Heart left ventricle (tissue), 16 donors: ENCODE results near the gene TRPV5. TPM values are rescaled to one million over a fixed set of nuclear protein-coding genes. Genes with fewer than 3 reads are reported as not detected.

Experiments used
- ATAC-seq, 4 donors: fragments of 200-7000 bp; cut with Tn5 transposase; one replicate each; pipeline ENCODE4 v1.9.1; 2020 to 2022; ENCODE audit warnings: moderate library complexity in 4 of 4, mild to moderate bottlenecking in 3 of 4, moderate number of reproducible peaks in 1 of 4
- DNase-seq, 5 donors: peaks; one replicate each; pipeline ENCODE4 v3.0.0-alpha.2; 2020
- H3K27ac ChIP-seq, 12 donors: fragments of 200-600 bp; sonication (generic) in 4 of 12; one replicate each; pipeline versions ENCODE4 v1.5.0 to v1.8.0; 2016 to 2022; ENCODE audit warnings: mild to moderate bottlenecking in 2 of 12
- H3K27me3 ChIP-seq, 9 donors: fragments of 200-600 bp; sonication (generic) in 2 of 9; one replicate each; pipeline versions ENCODE4 v1.5.1 to v1.8.0; 2016 to 2022; ENCODE audit warnings: mild to moderate bottlenecking in 3 of 9
- H3K36me3 ChIP-seq, 9 donors: fragments of 200-600 bp; sonication (generic) in 2 of 9; one replicate each; pipeline versions ENCODE4 v1.5.0 to v1.8.0; 2018 to 2022; ENCODE audit warnings: mild to moderate bottlenecking in 2 of 9
- H3K4me1 ChIP-seq, 12 donors: fragments of 200-600 bp; sonication (generic) in 4 of 12; one replicate each; pipeline versions ENCODE4 v1.5.0 to v1.8.0; 2016 to 2022; ENCODE audit warnings: mild to moderate bottlenecking in 3 of 12
- H3K4me3 ChIP-seq, 12 donors: fragments of 200-600 bp; sonication (generic) in 4 of 12; one replicate each; pipeline versions ENCODE4 v1.5.0 to v1.8.0; 2017 to 2022; ENCODE audit warnings: mild to moderate bottlenecking in 9 of 12, moderate library complexity in 4 of 12
- H3K9me3 ChIP-seq, 12 donors: fragments of 200-600 bp; sonication (generic) in 4 of 12; one replicate each; pipeline versions ENCODE4 v1.5.0 to v1.8.0; 2016 to 2022; ENCODE audit warnings: mild to moderate bottlenecking in 1 of 12
- CTCF ChIP-seq, 12 donors: fragments of 200-600 bp; sonication (generic) in 4 of 12; IDR thresholded peaks; one replicate each; pipeline versions ENCODE4 v1.5.0 to v1.8.0; 2018 to 2022; ENCODE audit warnings: antibody characterized with exemption in 12 of 12, mild to moderate bottlenecking in 5 of 12
- POLR2A ChIP-seq, 2 donors: fragments of 450-650 bp; IDR thresholded peaks; one replicate each; pipeline ENCODE4 v1.6.1; 2017; ENCODE audit warnings: antibody characterized with exemption in 2 of 2, mild to moderate bottlenecking in 2 of 2, moderate library complexity in 2 of 2
- WGBS, 4 donors: extraction: QIAGEN DNeasy Blood & Tissue Kit in 2 of 4; methylation state at CpG; one replicate each; pipeline versions ENCODE4 v1.1.5 to v1.1.7; 2013 to 2018; 5-methylcytosine and 5-hydroxymethylcytosine counted together
- intact Hi-C, 10 donors: fragments of 100-400 bp; cut with DNase I; formaldehyde crosslinking; loops; one replicate each; pipeline versions ENCODE4 v1.11.1 to v1.14.2; 2022
- polyA plus RNA-seq, 2 donors: library from polyadenylated mRNA; stranded (reverse); fragments of 200-250 nt; gene quantifications; one replicate each; pipeline ENCODE4 v1.2.3, GENCODE V29; 2013
- total RNA-seq, 9 donors: library from RNA; depleted of rRNA in 2 of 9; stranded (reverse); fragments of >200 nt in 2 of 9; fragmentation: NEBNext Ultra II Directional in 3 of 9; extraction: Animal tissue kit (Norgen Biotek cat#: 25700) in 3 of 9; gene quantifications; one replicate each; pipeline versions ENCODE4 v1.1.0 to v1.2.4, GENCODE V29; 2016 to 2023
- donor health status: ischemic (EF 13 %, LVEDD 7.1; RV severe dilation, severe dysfunction).
- donor health status: healthy with polysubstance abuse.
- donor health status: DM: no; HTN: yes; CAD: no.
- donor health status: DM: no; HTN: no; CAD: no.
- donor health status: ischemic (EF 25% LVEDD 6.9; RV normal size, moderate dysfunction).
- donor health status: ischemic (EF 25% LVEDD 5.7; RV mildly dilated, moderate dysfunction).
- donor health status: healthy.
- donor health status: DM: yes; HTN: yes; CAD: no.
- donor health status: ischemic (EF 35%, LVEDD 5.7; RV mildly dilated, moderate dysfunction).
- donor health status: nonischemic (EF 11% LVEDD 7.7; RV severe dilation, severe dysfunction).
- donor health status: DM: yes; HTN: yes; CAD: no.
- donor health status: PGD.
- donor health status: ischemic (EF 29% LVEDD 5.4; RV normal size, mild dysfunction).
- donor health status: nonischemic (EF 23%, LVEDD 6.1; RV moderate dilation, normal function).

TRPV5 gene
- total and polyA plus RNA-seq, 11 donors = not detected

- intact Hi-C loops = no loop called here
- 76 to 84% (median 79%) methylated on average over 23 to 31 of the region's 31 CpGs for WGBS, 4 donors
- TF ChIP-seq POLR2A (IDR thresholded peaks at IDR 0.05) (no peak), CTCF (IDR thresholded peaks at IDR 0.05) (no peak)
- Histone ChIP-seq H3K36me3 (no peaks in the 10 kb centered on the region), H3K27me3 (peaks cover 0 to 4% (median 0%) of the 10 kb centered on the region in 9 donors), H3K4me3 (no peak overlapping the region), H3K4me1 (no peaks in the 10 kb centered on the region), H3K9me3 (no peaks in the 10 kb centered on the region), H3K27ac (no peak overlapping the region)
- ATAC-seq (no peak), DNase-seq (no peak)
These were observed 65.2 kb downstream of the TRPV5 start for GRCh38 chr7:142868188-142868985.

GRCh38 chr7:142867398-142868187 lies 66.0 kb downstream of the TRPV5 start:
- ATAC-seq = no peak
- 65 to 77% (median 73%) methylated on average over 18 of the region's 18 CpGs for WGBS, 4 donors

GRCh38 chr7:142867097-142867378 lies 66.5 kb downstream of the TRPV5 start:
- intact Hi-C loops = no loop called here
- WGBS, 4 donors = 69 to 74% (median 71%) methylated on average over 4 of the region's 4 CpGs
- no peaks in the 10 kb centered on the region for H3K4me1 ChIP-seq
- H3K36me3 ChIP-seq = no peaks in the 10 kb centered on the region
- H3K27me3 ChIP-seq = peaks cover 0 to 4% (median 0%) of the 10 kb centered on the region in 9 donors
- ATAC-seq = no peak
- no peak overlapping the region for H3K27ac ChIP-seq
- no peak for DNase-seq
- no peak overlapping the region for H3K4me3 ChIP-seq
- no peaks in the 10 kb centered on the region for H3K9me3 ChIP-seq
- TF ChIP-seq CTCF (IDR thresholded peaks at IDR 0.05) (no peak), POLR2A (IDR thresholded peaks at IDR 0.05) (no peak)

More at GRCh38 chr7:142867398-142868187, 66.0 kb downstream of the TRPV5 start:
- Histone ChIP-seq H3K4me1 (no peaks in the 10 kb centered on the region), H3K9me3 (no peaks in the 10 kb centered on the region), H3K36me3 (no peaks in the 10 kb centered on the region), H3K27ac (no peak overlapping the region), H3K4me3 (no peak overlapping the region), H3K27me3 (peaks cover 0 to 4% (median 0%) of the 10 kb centered on the region in 9 donors)
- intact Hi-C loops = no loop called here
- TF ChIP-seq POLR2A (IDR thresholded peaks at IDR 0.05) (no peak), CTCF (IDR thresholded peaks at IDR 0.05) (no peak)
- peak in 1 of 5 donors; percentile 42 for DNase-seq
